Spleen (tissue), 11 donors: ENCODE results near the gene VSTM2L. TPM values are rescaled to one million over a fixed set of nuclear protein-coding genes. Genes with fewer than 3 reads are reported as not detected.

Source experiments
- DNase-seq: peaks from one replicate; pipeline ENCODE4 v3.0.0-alpha.2; 2020
- H3K27ac ChIP-seq, 8 donors: fragments of 200-600 bp; sonication (generic) in 7 of 8; 1 replicate in 4 of 8; 2 replicates in 4 of 8; pipeline versions ENCODE4 v1.5.0 to v1.8.0; 2016 to 2021; ENCODE audit warnings: inconsistent platforms in 4 of 8, mild to moderate bottlenecking in 4 of 8, moderate library complexity in 1 of 8
- H3K27me3 ChIP-seq, 7 donors: fragments of 200-600 bp; sonication (generic) in 6 of 7; replicated peaks in 1 of 7; 1 replicate in 4 of 7; 2 replicates in 3 of 7; pipeline versions ENCODE4 v1.5.0 to v1.8.0; 2016 to 2021; ENCODE audit warnings: inconsistent platforms in 3 of 7, mild to moderate bottlenecking in 1 of 7
- H3K36me3 ChIP-seq, 6 donors: fragments of 200-600 bp; sonication (generic) in 5 of 6; 1 replicate in 4 of 6; 2 replicates in 2 of 6; pipeline versions ENCODE4 v1.5.0 to v1.8.0; 2016 to 2021; ENCODE audit warnings: inconsistent platforms in 2 of 6
- H3K4me1 ChIP-seq, 6 donors: fragments of 200-600 bp; sonication (generic) in 5 of 6; 1 replicate in 3 of 6; 2 replicates in 3 of 6; pipeline versions ENCODE4 v1.5.0 to v1.8.0; 2016 to 2021; ENCODE audit warnings: inconsistent platforms in 3 of 6
- H3K4me3 ChIP-seq, 8 donors: fragments of 200-600 bp; sonication (generic) in 7 of 8; 1 replicate in 4 of 8; 2 replicates in 4 of 8; pipeline versions ENCODE4 v1.5.0 to v1.8.0; 2016 to 2021; ENCODE audit warnings: inconsistent platforms in 4 of 8, mild to moderate bottlenecking in 4 of 8, moderate library complexity in 2 of 8
- H3K9me3 ChIP-seq, 8 donors: fragments of 200-600 bp; sonication (generic) in 7 of 8; 1 replicate in 4 of 8; 2 replicates in 4 of 8; pipeline versions ENCODE4 v1.5.0 to v1.8.0; 2016 to 2021; ENCODE audit warnings: inconsistent platforms in 4 of 8
- POLR2A ChIP-seq, 3 donors: fragments of 450-650 bp; IDR thresholded peaks; one replicate each; pipeline ENCODE4 v1.5.1; 2017; ENCODE audit warnings: antibody characterized with exemption in 3 of 3, mild to moderate bottlenecking in 1 of 3
- POLR2AphosphoS5 ChIP-seq, 3 donors: sonication (generic); formaldehyde crosslinking; IDR thresholded peaks; one replicate each; pipeline ENCODE4 v1.5.1; 2017; ENCODE audit warnings: antibody characterized with exemption in 3 of 3
- WGBS, 5 donors: extraction: QIAGEN DNeasy Blood & Tissue Kit in 3 of 5; methylation state at CpG; one replicate each; pipeline versions ENCODE4 v1.1.5 to v1.1.7; 2013 to 2018; 5-methylcytosine and 5-hydroxymethylcytosine counted together
- intact Hi-C: fragments of 100-400 bp; cut with DNase I; formaldehyde crosslinking; loops from one replicate; pipeline ENCODE4 v1.15.0; 2023; ENCODE audit warnings: low total_unique reads
- polyA plus RNA-seq, 3 donors: library from polyadenylated mRNA; stranded (reverse); fragments of 200-250 nt; gene quantifications; one replicate each; pipeline ENCODE4 v1.2.1, GENCODE V29; 2013
- total RNA-seq, 7 donors: library from RNA; depleted of rRNA in 3 of 7; stranded (reverse); fragments of >200 nt in 3 of 7; fragmentation: NEBNext Ultra II Directional in 4 of 7; extraction: Animal tissue kit (Norgen Biotek cat#: 25700) in 4 of 7; gene quantifications; one replicate each; pipeline versions ENCODE4 v1.1.0 to v1.2.1, GENCODE V29; 2016 to 2021
- TF ChIP-seq, protein P1 (sequence below), 11 experiments: fragments of 200-600 bp in 7 of 11; fragments of 450-650 bp in 4 of 11; sonication (generic) in 4 of 11; IDR thresholded peaks in 8 of 11; conservative IDR thresholded peaks in 3 of 11; 1 replicate in 7 of 11; 2 replicates in 4 of 11; pipeline versions ENCODE4 v1.4.0 to v1.8.0; 2016 to 2021; ENCODE audit warnings: antibody characterized with exemption in 11 of 11, inconsistent platforms in 4 of 11, mild to moderate bottlenecking in 1 of 11
- donor health status: healthy with polysubstance abuse.
- donor health status: DM: no; HTN: no; CAD: no; lungs with moderate emphysema.
- donor health status: DM: no; HTN: no; CAD: no.
- donor health status: Bipolar disorder and iron deficiency.
- donor health status: healthy.
- donor health status: DM: no; HTN: no; CAD: no.
- donor health status: DM: yes; HTN: yes; CAD: no.

Gene VSTM2L
- total and polyA plus RNA-seq, 10 donors = 1.7 to 88.7 (median 24.6) TPM

DNA sequence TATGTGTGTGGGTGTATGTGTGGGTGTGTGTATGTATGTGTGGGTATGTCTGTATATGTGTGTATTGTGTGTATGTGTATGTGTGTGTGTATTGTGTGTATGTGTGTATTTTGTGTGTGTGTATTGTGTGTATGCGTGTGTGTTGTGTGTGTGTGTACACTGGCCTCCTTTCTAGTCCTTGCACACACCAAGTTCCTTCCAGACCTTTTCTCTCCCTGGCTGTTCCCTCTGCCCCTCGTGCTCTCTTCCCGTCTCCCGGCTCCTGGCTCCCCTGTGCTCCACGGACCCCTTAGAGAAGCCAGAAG lies 11.4 kb downstream of the VSTM2L start:
- Histone ChIP-seq H3K9me3 (no peaks in the 10 kb centered on the region), H3K36me3 (no peaks in the 10 kb centered on the region), H3K4me3 (peak overlapping the region in 2 of 8 donors; percentile 27 to 57), H3K27me3 (peaks cover 0 to 94% (median 0%) of the 10 kb centered on the region in 7 donors), H3K27ac (peak overlapping the region in 7 of 8 donors; percentile 11 to 75 (median 72)), H3K4me1 (peaks cover 4 to 73% (median 48%) of the 10 kb centered on the region in 6 donors)
- 36 to 46% (median 40%) methylated on average over 5 of the region's 5 CpGs for WGBS, 5 donors
- TF ChIP-seq, protein P1, sequence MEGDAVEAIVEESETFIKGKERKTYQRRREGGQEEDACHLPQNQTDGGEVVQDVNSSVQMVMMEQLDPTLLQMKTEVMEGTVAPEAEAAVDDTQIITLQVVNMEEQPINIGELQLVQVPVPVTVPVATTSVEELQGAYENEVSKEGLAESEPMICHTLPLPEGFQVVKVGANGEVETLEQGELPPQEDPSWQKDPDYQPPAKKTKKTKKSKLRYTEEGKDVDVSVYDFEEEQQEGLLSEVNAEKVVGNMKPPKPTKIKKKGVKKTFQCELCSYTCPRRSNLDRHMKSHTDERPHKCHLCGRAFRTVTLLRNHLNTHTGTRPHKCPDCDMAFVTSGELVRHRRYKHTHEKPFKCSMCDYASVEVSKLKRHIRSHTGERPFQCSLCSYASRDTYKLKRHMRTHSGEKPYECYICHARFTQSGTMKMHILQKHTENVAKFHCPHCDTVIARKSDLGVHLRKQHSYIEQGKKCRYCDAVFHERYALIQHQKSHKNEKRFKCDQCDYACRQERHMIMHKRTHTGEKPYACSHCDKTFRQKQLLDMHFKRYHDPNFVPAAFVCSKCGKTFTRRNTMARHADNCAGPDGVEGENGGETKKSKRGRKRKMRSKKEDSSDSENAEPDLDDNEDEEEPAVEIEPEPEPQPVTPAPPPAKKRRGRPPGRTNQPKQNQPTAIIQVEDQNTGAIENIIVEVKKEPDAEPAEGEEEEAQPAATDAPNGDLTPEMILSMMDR (IDR thresholded peaks at IDR 0.05 in 8 of 11, conservative IDR thresholded peaks at IDR 0.05 in 3 of 11) = no peak
- TF ChIP-seq POLR2AphosphoS5 (IDR thresholded peaks at IDR 0.05) (no peak), POLR2A (IDR thresholded peaks at IDR 0.05) (no peak)
- DNase-seq = no peak
- intact Hi-C loops = loop anchor here (10.0 kb wide), 1 partner anchor 80 kb away; no protein-coding TSS in a partner anchor

DNA sequence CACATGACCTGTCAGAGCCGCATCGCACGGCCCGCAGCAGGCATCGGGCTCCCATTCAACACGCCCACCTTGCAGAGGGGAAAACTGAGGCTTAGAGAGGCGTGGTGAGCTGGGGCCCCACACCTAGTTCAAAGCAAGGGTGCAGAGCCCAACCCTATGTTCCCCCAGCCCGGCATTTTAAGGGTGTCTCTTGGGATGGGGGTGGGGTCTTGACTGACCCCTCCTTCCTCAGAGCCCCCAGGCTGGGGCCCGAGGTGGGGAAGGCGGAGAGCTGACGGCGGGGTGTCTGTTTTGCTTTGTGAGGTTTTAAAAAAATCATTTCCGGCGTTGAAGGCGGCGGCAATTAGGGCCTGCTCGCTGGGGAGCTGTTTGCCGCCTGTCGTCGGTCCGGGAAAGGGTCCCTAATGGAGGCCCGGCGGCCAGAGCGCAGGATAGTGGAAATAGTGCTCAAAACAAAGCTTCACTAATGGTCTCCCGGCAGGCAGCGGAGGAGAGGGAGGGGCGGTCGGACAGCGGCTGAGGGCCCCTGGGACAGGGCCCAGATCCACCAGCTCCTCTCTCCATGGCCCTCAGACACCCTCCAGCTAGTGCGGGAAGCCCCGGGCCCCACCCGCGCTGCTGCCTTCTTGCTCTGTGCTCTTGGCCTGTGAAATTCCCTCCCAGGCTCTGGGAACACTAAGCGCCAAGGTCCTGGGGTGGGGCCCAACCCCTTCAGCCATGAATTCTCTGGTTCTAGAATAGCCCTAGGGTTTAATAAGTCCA lies 11.9 kb downstream of the VSTM2L start:
- peaks cover 4 to 77% (median 50%) of the 10 kb centered on the region in 6 donors for H3K4me1 ChIP-seq
- 4 to 9% (median 7%) methylated on average over 31 to 34 of the region's 34 CpGs for WGBS, 5 donors
- H3K4me3 ChIP-seq = peak overlapping the region in 4 of 8 donors; percentile 8 to 57 (median 18)
- TF ChIP-seq, protein P1 (IDR thresholded peaks at IDR 0.05 in 8 of 11, conservative IDR thresholded peaks at IDR 0.05 in 3 of 11) = peak in 1 of 11 experiments; percentile 7
- TF ChIP-seq POLR2A (IDR thresholded peaks at IDR 0.05) = no peak
- peak in 1 of 3 donors; percentile 29 for TF ChIP-seq POLR2AphosphoS5 (IDR thresholded peaks at IDR 0.05)
- DNase-seq = no peak
- no peaks in the 10 kb centered on the region for H3K36me3 ChIP-seq
- H3K27ac ChIP-seq = peak overlapping the region; percentile 11 to 75 (median 67)
- H3K9me3 ChIP-seq = no peaks in the 10 kb centered on the region
- peaks cover 0 to 90% (median 0%) of the 10 kb centered on the region in 7 donors for H3K27me3 ChIP-seq
- intact Hi-C loops = loop anchor here (10.0 kb wide), 1 partner anchor 80 kb away; no protein-coding TSS in a partner anchor

DNA sequence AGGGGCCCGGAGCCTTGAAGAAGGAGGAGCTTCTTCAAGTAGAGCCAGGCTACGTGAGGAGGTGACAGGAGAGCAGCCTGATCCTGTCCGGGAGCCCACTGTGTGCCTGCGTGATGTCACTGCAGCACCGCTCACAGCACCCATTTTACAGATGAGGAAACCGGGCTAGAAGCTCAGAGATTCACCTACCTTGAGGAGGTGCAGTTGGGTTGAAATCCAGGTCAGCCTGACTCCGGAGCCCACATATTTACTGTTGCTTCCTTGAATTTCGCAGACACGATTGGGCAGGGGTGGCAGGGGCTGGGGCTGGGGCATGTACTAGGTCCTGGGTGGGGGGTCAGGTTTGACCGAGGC lies 12.5 kb downstream of the VSTM2L start:
- H3K4me3 ChIP-seq = peak overlapping the region in 3 of 8 donors; percentile 10 to 57 (median 27)

More for the DNA sequence above, 12.5 kb downstream of the VSTM2L start:
- intact Hi-C loops = loop anchor here (10.0 kb wide), 1 partner anchor 79 kb away; no protein-coding TSS in a partner anchor
- peaks cover 0 to 91% (median 0%) of the 10 kb centered on the region in 7 donors for H3K27me3 ChIP-seq
- no peaks in the 10 kb centered on the region for H3K36me3 ChIP-seq
- no peak for DNase-seq
- peak overlapping the region in 7 of 8 donors; percentile 54 to 75 (median 72) for H3K27ac ChIP-seq
- H3K4me1 ChIP-seq = peaks cover 4 to 83% (median 53%) of the 10 kb centered on the region in 6 donors
- H3K9me3 ChIP-seq = no peaks in the 10 kb centered on the region
- TF ChIP-seq, protein P1 (IDR thresholded peaks at IDR 0.05 in 8 of 11, conservative IDR thresholded peaks at IDR 0.05 in 3 of 11) = no peak
- TF ChIP-seq POLR2AphosphoS5 (IDR thresholded peaks at IDR 0.05) (no peak), POLR2A (IDR thresholded peaks at IDR 0.05) (no peak)
- WGBS, 5 donors = 51 to 61% (median 57%) methylated on average over 8 to 10 of the region's 10 CpGs
